GM12865 (cell line): ENCODE data around the gene SCAMP2.

Source experiments
- DNase-seq: peaks from one replicate; pipeline ENCODE4 v3.0.0; 2010; ENCODE audit warnings: low read depth
- H3K4me3 ChIP-seq: 2 replicates; pipeline ENCODE4 v1.5.1; 2011; ENCODE audit warnings: mild to moderate bottlenecking, low read depth, low read length, control low read depth
- TF ChIP-seq, protein P1 (sequence below): IDR thresholded peaks from 2 replicates; pipeline ENCODE4 v1.5.1; 2011; ENCODE audit warnings: low read length, control low read depth, low read depth, inconsistent platforms; ENCODE audit not compliant: insufficient read depth; ENCODE audit errors: missing control alignments

SCAMP2 gene

DNA sequence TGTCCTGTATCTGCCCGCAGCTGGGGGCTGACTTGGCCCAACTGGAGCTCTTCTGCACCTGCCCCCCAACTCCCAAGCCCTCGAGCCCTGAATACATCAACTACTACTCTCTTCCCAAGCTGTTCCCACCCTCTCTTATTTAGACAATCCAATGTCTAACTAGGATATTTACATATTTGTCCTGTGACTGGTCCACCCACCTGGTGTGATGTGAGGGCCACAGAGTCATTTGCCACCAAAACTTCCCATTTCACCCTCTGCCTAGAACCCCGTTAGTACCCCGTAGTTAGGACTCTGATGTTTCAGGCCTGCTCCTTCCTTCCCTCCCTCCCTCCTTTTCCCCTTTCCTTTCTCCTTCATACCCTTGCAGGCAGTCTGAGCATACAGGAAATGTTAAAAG, 40.3 kb downstream of the SCAMP2 start:
- DNase-seq = no peak
- TF ChIP-seq, protein P1, sequence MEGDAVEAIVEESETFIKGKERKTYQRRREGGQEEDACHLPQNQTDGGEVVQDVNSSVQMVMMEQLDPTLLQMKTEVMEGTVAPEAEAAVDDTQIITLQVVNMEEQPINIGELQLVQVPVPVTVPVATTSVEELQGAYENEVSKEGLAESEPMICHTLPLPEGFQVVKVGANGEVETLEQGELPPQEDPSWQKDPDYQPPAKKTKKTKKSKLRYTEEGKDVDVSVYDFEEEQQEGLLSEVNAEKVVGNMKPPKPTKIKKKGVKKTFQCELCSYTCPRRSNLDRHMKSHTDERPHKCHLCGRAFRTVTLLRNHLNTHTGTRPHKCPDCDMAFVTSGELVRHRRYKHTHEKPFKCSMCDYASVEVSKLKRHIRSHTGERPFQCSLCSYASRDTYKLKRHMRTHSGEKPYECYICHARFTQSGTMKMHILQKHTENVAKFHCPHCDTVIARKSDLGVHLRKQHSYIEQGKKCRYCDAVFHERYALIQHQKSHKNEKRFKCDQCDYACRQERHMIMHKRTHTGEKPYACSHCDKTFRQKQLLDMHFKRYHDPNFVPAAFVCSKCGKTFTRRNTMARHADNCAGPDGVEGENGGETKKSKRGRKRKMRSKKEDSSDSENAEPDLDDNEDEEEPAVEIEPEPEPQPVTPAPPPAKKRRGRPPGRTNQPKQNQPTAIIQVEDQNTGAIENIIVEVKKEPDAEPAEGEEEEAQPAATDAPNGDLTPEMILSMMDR = no peak
- H3K4me3 ChIP-seq = no peak overlapping the region

DNA sequence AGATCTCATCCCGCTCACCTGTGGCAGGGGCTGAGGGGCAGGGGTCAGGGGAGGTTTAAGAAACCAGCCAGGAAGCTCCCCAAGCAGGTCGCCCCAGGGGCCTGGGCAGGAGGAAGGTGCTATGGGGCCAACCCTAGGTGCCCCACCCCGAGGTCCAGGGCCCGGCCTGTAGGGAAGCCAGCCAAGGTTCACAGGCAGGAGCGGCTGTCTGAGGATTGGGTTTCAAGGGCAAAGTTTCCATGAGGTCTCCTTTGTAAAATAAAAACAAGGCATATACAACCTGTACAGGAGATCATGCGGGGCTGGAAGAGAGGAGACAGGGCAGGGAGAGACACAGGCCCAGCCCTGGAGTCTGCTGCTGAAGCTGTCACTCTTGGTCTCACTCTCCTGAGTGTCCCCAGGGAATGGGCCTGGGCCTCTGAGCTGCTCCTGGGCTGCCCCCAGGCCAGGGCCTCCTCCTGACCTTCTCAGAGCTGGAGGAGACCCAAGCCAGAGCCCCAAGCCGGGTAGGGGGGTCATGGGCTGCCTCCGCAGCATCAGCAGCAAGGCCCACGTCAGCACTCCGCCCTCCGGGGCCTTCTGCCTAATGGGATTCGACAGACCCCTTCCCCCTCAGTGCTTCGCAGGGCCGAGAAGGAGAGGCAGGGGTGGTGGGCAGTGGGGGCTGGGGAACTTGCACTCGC, 41.2 kb downstream of the SCAMP2 start:
- no peak overlapping the region for H3K4me3 ChIP-seq
- TF ChIP-seq, protein P1 = no peak
- no peak for DNase-seq

DNA sequence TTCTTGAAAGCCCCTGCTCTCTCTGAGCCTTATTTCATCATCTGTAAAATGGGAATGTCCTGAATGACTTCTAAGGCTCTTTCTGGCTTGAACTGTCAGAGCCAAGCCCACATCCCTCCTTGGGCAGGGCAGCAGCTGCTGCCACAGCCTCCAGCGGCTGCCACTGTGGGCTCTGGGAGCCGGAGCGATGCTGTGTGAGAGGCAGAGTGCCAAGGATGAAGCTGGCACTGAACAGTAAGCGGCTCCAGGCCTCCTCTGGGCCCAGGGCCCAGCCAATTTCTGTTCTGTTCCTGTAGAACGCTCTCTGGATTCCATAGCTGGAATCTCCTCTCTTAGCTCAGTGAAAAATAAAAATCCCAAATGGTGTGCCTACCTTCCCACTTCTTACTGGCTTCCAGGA, 42.3 kb downstream of the SCAMP2 start:
- TF ChIP-seq, protein P1 = no peak
- no peak for DNase-seq
- H3K4me3 ChIP-seq = no peak overlapping the region

DNA sequence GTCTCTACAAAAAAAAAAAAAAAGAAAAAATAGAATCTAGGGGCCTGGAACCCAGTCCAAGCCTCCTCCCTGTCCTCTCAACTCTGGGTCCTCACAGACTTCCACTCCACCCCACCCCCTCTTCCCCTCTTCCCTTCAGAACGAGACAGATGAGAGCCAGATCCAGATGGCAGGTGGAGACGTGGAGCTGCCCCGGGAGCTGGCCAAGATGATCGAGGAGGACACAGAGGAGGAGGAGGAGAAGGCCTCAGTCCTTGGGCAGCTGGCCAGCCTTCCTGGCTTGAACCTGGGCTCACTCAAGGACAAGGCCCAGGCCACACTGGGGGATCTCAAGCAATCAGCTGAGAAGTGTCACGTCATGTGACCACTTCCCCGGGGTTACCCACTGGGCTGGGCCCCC, 43.2 kb downstream of the SCAMP2 start:
- TF ChIP-seq, protein P1 = no peak
- DNase-seq = no peak
- H3K4me3 ChIP-seq = no peak overlapping the region

DNA sequence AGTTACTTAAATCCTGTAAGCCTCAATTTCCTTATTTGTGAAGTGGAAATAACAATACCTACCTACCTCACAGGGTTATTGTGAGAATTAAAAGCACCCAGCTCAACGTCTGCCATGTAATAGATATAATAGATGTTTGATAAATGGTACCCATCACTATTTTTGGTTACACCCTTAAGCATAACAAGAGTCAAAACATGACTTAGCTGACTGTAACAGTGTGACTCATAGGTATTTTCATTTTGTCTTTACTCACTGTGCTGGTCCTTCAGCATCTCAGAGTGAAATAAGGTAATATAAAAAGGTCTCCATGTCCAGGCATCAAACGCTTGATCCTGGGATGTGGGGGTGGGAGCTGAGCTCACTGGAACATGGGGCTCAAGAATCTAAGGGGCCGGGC, 43.7 kb downstream of the SCAMP2 start:
- H3K4me3 ChIP-seq = no peak overlapping the region
- no peak for DNase-seq
- TF ChIP-seq, protein P1 = no peak

DNA sequence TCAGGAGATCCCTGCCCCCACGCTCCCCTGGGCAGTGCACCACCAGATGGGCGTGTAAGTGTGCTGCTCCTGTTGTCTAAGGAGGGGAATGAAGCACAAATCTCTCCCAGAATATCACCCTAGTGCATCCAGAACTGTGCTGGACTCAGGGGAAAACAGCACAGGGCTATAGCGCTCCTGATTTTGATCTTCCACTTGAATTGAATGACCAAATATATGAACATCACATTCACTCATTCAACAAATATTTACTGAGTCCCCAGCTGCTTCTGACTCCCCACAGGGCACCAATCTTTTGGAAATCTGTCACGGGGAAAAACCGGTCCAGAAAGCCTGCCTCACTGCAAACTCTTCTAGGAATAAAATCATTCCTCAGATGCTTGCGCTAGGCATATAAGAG, 44.3 kb downstream of the SCAMP2 start:
- DNase-seq = no peak
- H3K4me3 ChIP-seq = no peak overlapping the region
- TF ChIP-seq, protein P1 = no peak

DNA sequence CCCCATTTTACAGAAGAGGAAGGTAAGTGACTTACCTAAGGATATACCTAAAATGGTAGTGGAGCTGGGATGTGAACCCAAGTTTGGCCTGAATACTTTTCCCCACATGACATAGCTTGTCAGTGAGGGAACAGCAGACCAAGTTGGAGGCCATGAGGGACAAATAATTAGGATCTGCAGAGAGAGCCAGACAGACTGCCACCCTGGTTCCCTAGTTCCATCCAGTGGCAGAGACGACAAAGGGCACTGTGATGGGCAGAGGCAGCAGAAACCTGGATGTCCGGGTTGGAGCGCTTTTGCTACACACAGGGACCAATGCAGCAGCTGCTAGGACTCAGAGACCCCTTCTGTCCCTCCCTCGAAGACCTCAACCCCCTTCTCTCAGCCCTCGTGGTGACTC, 45.6 kb downstream of the SCAMP2 start:
- TF ChIP-seq, protein P1 = no peak
- no peak for DNase-seq
- no peak overlapping the region for H3K4me3 ChIP-seq
